SU-DHL-6 (cell line): ENCODE data around the gene NLRP8.

Experiments used
- EZH2phosphoT487 ChIP-seq: fragments of 200-600 bp; sonication (generic), shearing (Covaris generic); conservative IDR thresholded peaks from 2 replicates; pipeline ENCODE4 v1.6.1; 2018; ENCODE audit warnings: mild to moderate bottlenecking, antibody characterized with exemption, low read length, moderate library complexity, mixed read lengths
- TF ChIP-seq, protein P1 (sequence below): fragments of 200-600 bp; sonication (generic); IDR thresholded peaks from one replicate; pipeline ENCODE4 v1.5.1; 2017; ENCODE audit warnings: antibody characterized with exemption, mild to moderate bottlenecking, low read length, moderate library complexity; ENCODE audit not compliant: insufficient read depth, poor library complexity, severe bottlenecking

DNA sequence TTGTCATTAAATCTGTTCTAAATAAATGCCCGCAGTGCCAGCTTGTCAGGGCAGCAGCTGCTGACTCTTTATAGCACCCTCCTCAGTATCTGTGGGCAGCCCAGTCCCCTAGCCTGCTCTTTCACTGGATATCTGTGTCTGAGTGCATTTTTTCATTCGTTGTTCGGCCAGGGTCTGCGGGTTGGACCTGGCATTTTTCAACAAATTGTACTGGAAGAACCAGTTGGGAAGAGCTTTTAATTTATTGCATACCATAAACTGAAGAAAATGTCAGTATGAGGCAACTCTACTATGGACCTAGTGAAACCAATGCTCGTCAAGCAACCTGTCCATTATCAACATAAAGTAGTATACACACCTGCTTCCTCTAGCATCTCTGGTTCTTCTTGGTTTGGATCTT lies 24.1 kb upstream of the NLRP8 start:
- TF ChIP-seq, protein P1, sequence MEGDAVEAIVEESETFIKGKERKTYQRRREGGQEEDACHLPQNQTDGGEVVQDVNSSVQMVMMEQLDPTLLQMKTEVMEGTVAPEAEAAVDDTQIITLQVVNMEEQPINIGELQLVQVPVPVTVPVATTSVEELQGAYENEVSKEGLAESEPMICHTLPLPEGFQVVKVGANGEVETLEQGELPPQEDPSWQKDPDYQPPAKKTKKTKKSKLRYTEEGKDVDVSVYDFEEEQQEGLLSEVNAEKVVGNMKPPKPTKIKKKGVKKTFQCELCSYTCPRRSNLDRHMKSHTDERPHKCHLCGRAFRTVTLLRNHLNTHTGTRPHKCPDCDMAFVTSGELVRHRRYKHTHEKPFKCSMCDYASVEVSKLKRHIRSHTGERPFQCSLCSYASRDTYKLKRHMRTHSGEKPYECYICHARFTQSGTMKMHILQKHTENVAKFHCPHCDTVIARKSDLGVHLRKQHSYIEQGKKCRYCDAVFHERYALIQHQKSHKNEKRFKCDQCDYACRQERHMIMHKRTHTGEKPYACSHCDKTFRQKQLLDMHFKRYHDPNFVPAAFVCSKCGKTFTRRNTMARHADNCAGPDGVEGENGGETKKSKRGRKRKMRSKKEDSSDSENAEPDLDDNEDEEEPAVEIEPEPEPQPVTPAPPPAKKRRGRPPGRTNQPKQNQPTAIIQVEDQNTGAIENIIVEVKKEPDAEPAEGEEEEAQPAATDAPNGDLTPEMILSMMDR, result no peak
- no peak for TF ChIP-seq EZH2phosphoT487
